Subcutaneous abdominal adipose tissue (tissue), 5 donors: ENCODE measurements around the gene ZNF574.
"Not testable (repeated sequence)": the region's sequence is repeated elsewhere in the genome, so short reads cannot be mapped to it uniquely, and the experiment has no call there.

Experiments used
- H3K27ac ChIP-seq: one replicate; pipeline ENCODE4 v1.7.0; 2013; ENCODE audit warnings: low read depth, mild to moderate bottlenecking, inconsistent platforms, low read length, moderate library complexity
- H3K27me3 ChIP-seq, 5 donors: one replicate each; pipeline ENCODE4 v1.7.0; 2013; ENCODE audit warnings: low read length in 5 of 5, inconsistent platforms in 1 of 5; ENCODE audit not compliant: control insufficient read depth in 5 of 5, insufficient read depth in 4 of 5
- H3K36me3 ChIP-seq, 5 donors: one replicate each; pipeline ENCODE4 v1.7.0; 2013; ENCODE audit warnings: low read length in 5 of 5; ENCODE audit not compliant: control insufficient read depth in 5 of 5, insufficient read depth in 5 of 5
- H3K4me1 ChIP-seq, 5 donors: one replicate each; pipeline ENCODE4 v1.7.0; 2013; ENCODE audit warnings: low read length in 5 of 5, mild to moderate bottlenecking in 3 of 5, moderate library complexity in 1 of 5; ENCODE audit not compliant: control insufficient read depth in 5 of 5, insufficient read depth in 5 of 5
- H3K4me3 ChIP-seq, 5 donors: one replicate each; pipeline ENCODE4 v1.7.0; 2013; ENCODE audit warnings: low read length in 5 of 5, low read depth in 1 of 5
- H3K9ac ChIP-seq, 5 donors: one replicate each; pipeline ENCODE4 v1.7.0; 2013; ENCODE audit warnings: low read length in 5 of 5, mild to moderate bottlenecking in 4 of 5, moderate library complexity in 3 of 5
- H3K9me3 ChIP-seq, 5 donors: one replicate each; pipeline ENCODE4 v1.7.0; 2013; ENCODE audit warnings: low read length in 5 of 5; ENCODE audit not compliant: control insufficient read depth in 5 of 5
- donor health status: healthy.
- donor health status: healthy.
- donor health status: healthy.
- donor health status: healthy.
- donor health status: healthy.

ZNF574 gene

DNA sequence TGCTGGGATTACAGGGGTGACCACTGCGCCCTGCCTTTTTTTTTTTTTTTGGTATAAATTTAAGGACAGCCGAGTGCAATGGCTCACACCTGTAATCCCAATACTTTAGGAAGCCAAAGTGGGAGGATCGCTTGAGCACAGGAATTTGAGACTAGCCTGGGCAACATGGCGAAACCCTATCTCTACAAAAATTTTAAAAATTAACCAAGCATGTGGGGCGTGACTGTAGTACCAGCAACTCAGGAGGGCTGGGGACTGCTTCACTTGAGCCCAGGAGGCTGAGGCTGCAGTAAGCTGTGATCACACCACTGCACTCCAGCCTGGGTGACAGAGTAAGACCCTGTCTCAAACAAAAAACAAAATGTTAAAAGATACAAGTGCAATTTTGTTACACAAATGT lies 21.5 kb downstream of the ZNF574 start:
- Histone ChIP-seq H3K27ac (no peak overlapping the region), H3K36me3 (peaks cover 0 to 17% (median 0%) of the 10 kb centered on the region in 5 donors), H3K4me3 (no peak overlapping the region), H3K9ac (no peak overlapping the region), H3K4me1 (peaks cover 0 to 23% (median 10%) of the 10 kb centered on the region in 5 donors), H3K27me3 (peaks cover 2 to 17% (median 5%) of the 10 kb centered on the region in 5 donors), H3K9me3 (no peaks in the 10 kb centered on the region)

- peaks cover 0 to 13% (median 7%) of the 10 kb centered on the region in 5 donors for H3K4me1 ChIP-seq
- H3K27ac ChIP-seq, result no peak overlapping the region
- H3K27me3 ChIP-seq, result peaks cover 2 to 17% (median 5%) of the 10 kb centered on the region in 5 donors
- H3K9me3 ChIP-seq, result no peaks in the 10 kb centered on the region
- H3K4me3 ChIP-seq, result no peak overlapping the region
- H3K9ac ChIP-seq, result no peak overlapping the region
- peaks cover 0 to 14% (median 0%) of the 10 kb centered on the region in 5 donors for H3K36me3 ChIP-seq
These were observed 22.8 kb downstream of the ZNF574 start for GRCh38 chr19:42098781-42099180.

DNA sequence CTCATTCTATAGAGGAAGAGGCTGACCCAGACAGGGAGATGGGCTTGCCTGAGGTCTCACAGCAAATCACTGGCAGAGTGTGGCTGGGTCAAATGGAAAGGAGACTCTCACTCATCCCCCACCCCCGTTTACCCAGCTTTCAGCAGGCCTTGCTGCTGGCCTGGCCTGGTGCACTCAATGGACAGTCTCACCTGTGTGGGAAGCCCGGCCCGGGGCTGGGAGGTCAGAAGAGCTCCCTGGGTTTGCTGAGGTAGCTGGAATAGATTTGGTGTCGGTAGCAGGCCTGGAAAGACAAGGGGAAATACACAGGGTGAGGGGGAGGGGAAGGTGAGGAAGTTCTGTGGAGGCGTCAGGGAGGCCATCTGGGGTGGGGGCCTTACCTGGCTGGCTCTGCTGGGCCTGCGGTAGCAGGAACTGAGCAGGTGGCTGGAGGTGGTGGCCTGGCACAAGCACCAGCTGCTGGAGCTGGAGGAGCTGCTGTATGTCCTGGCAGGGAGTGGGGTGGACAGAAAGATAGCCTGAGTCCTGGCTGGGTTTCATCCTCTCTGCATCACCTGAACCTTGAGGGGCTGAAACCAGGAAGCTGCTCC lies 23.5 kb downstream of the ZNF574 start:
- Histone ChIP-seq H3K4me1 (peaks cover 0 to 6% (median under 1%) of the 10 kb centered on the region in 5 donors), H3K27me3 (peaks cover 2 to 17% (median 5%) of the 10 kb centered on the region in 5 donors), H3K27ac (no peak overlapping the region), H3K4me3 (no peak overlapping the region), H3K9ac (no peak overlapping the region), H3K9me3 (no peaks in the 10 kb centered on the region), H3K36me3 (peaks cover 0 to 10% (median 0%) of the 10 kb centered on the region in 5 donors)

GRCh38 chr19:42100241-42100640 lies 24.3 kb downstream of the ZNF574 start:
- not testable (repeated sequence) for H3K9me3 ChIP-seq, H3K36me3 ChIP-seq, H3K4me1 ChIP-seq, H3K4me3 ChIP-seq, H3K9ac ChIP-seq, H3K27ac ChIP-seq
- H3K27me3 ChIP-seq, result peaks cover 2 to 17% (median 5%) of the 10 kb centered on the region in 5 donors

- Histone ChIP-seq H3K27ac (no peak overlapping the region), H3K9me3 (no peaks in the 10 kb centered on the region), H3K27me3 (peaks cover 0 to 6% (median 2%) of the 10 kb centered on the region in 5 donors), H3K4me1 (no peaks in the 10 kb centered on the region), H3K36me3 (no peaks in the 10 kb centered on the region), H3K4me3 (no peak overlapping the region), H3K9ac (no peak overlapping the region)
These were observed 26.9 kb downstream of the ZNF574 start for GRCh38 chr19:42102877-42103276.

DNA sequence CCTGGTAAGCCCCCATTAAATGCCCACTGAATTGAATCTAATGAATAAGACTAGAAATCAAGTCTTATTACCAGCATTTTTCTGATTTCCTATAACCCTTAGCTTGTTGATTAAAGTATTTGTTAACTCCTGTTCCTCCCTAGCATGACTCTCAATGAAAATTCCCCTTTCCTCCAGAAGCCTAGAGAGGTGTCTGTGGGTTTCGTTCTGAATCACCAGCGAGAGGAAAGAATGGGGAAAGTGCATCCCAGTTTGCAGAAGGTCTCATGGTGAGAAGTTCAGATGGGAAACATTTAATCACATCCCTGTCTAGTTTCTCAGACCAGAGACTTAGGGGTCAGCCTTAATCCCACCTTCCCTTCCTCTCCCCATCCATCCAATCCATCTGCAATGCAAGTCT lies 29.4 kb downstream of the ZNF574 start:
- H3K4me3 ChIP-seq, result no peak overlapping the region
- H3K36me3 ChIP-seq, result no peaks in the 10 kb centered on the region
- H3K4me1 ChIP-seq, result peaks cover 0 to 7% (median 5%) of the 10 kb centered on the region in 5 donors
- peaks cover 0 to 9% (median 0%) of the 10 kb centered on the region in 5 donors for H3K27me3 ChIP-seq
- H3K27ac ChIP-seq, result no peak overlapping the region
- H3K9me3 ChIP-seq, result no peaks in the 10 kb centered on the region
- H3K9ac ChIP-seq, result no peak overlapping the region

DNA sequence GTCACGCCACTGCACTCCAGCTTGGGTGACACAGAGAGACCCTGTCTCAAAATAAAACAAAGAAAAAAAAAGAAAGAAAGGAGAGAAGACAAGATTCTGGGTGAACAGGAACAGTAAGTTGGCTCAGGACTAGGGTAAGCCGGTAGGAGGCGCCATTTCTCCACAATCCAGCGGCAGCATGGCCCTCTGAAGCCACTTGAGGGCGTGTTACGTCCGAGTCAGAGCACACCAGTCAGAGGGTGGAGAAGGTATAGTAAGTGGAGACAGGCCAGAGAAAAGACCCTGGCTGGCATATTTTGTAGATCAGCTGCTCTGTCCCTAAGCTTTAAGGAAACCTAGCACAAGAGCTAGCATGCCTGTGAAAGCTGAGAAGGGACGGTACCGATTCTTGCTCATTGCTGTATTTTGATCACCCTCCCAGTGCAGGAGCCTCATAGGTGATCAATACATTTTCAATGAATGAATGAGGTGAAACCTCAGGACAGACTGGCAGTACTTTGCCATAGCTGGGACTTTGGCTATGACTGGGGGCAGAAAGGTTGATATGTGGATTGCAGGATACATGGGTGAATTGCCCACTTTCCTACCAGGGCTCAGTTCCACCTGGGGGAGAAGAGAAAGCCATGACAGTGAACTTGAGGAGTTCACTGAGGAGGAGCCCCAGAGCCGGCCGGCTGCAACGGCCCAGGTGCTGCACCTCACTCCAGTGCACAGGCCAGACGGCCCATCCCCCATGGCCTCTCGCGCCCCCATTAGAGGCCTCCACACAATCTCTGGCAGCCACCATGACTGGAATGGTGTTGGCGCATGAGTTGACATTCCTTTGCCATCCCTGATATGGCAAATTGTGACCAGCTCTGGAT lies 32.8 kb downstream of the ZNF574 start:
- no peaks in the 10 kb centered on the region for H3K9me3 ChIP-seq
- H3K9ac ChIP-seq, result no peak overlapping the region
- H3K27ac ChIP-seq, result no peak overlapping the region
- peaks cover 2 to 12% (median 9%) of the 10 kb centered on the region in 5 donors for H3K4me1 ChIP-seq
- H3K27me3 ChIP-seq, result peaks cover 0 to 9% (median 0%) of the 10 kb centered on the region in 5 donors
- no peak overlapping the region for H3K4me3 ChIP-seq
- H3K36me3 ChIP-seq, result no peaks in the 10 kb centered on the region

DNA sequence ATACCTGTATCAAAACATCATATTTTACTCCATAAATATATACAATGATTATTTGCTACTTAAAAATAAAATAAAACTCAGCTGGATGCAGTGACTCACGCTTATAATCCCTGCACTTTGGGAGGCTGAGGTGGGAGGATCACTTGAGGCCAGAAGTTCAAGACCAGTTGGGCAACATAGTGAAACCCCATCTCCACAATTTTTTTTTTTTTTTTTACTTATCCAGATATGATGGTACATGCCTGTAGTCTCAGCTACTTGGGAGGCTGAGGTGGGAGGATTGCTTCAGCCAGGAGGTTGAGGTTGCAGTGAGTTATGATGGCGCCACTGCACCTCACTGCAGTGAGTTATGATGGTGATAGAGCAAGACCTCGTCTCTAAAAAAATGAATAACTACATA lies 33.9 kb downstream of the ZNF574 start:
- H3K9ac ChIP-seq, result no peak overlapping the region
- peaks cover 3 to 19% (median 15%) of the 10 kb centered on the region in 5 donors for H3K4me1 ChIP-seq
- no peaks in the 10 kb centered on the region for H3K36me3 ChIP-seq
- H3K27ac ChIP-seq, result no peak overlapping the region
- H3K27me3 ChIP-seq, result peaks cover 0 to 9% (median 0%) of the 10 kb centered on the region in 5 donors
- H3K9me3 ChIP-seq, result no peaks in the 10 kb centered on the region
- no peak overlapping the region for H3K4me3 ChIP-seq

DNA sequence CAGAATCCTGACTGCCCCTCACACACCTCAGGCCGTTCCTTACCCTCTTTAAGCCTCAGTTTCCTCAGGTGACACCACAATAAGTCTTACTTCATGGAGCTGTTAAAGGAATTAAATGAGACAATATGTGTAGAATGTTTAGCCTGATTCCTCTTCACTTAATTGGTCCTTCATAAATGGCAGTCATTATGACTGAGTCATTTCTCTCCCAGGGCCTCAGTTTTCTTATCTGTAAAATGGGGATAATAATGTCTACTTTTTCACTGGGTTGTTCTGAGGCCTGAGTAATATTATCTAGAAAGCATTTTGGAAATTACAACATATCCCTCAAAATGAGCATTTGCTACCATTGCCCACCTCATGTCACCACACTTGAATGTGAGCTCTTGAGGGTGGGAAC lies 34.7 kb downstream of the ZNF574 start:
- Histone ChIP-seq H3K27ac (no peak overlapping the region), H3K27me3 (peaks cover 0 to 7% (median 0%) of the 10 kb centered on the region in 5 donors)

GRCh38 chr19:42111384-42111783 lies 35.4 kb downstream of the ZNF574 start:
- Histone ChIP-seq H3K27me3 (peaks cover 0 to 4% (median 0%) of the 10 kb centered on the region in 5 donors), H3K4me3 (no peak overlapping the region), H3K9ac (no peak overlapping the region), H3K36me3 (peaks cover 0 to 5% (median 0%) of the 10 kb centered on the region in 5 donors), H3K9me3 (no peaks in the 10 kb centered on the region), H3K4me1 (peaks cover 3 to 19% (median 15%) of the 10 kb centered on the region in 5 donors), H3K27ac (no peak overlapping the region)

More for the DNA sequence above, 34.7 kb downstream of the ZNF574 start:
- Histone ChIP-seq H3K4me3 (no peak overlapping the region), H3K4me1 (peaks cover 3 to 19% (median 15%) of the 10 kb centered on the region in 5 donors), H3K9me3 (no peaks in the 10 kb centered on the region), H3K9ac (no peak overlapping the region), H3K36me3 (peaks cover 0 to 3% (median 0%) of the 10 kb centered on the region in 5 donors)
